ENCODE results near the gene STON2.
A peak's percentile ranks its signal among the peaks of the same experiment; 100 is the strongest.

Gene STON2

GRCh38 chr14:81301813-81302212 lies 98.3 kb downstream of the STON2 start:
- DNase-seq (ENCODE audit: low spot score) = no peak

GRCh38 chr14:81301371-81301770 lies 98.8 kb downstream of the STON2 start:
- DNase-seq (ENCODE audit: low spot score) = no peak

GRCh38 chr14:81298911-81299310 lies 101.2 kb downstream of the STON2 start:
- no peak for DNase-seq (ENCODE audit: low spot score)

GRCh38 chr14:81298122-81298521 lies 102.0 kb downstream of the STON2 start:
- no peak for DNase-seq (ENCODE audit: low spot score)

GRCh38 chr14:81295958-81296923 lies 103.9 kb downstream of the STON2 start:
- no peak for DNase-seq (ENCODE audit: low spot score)

DNA sequence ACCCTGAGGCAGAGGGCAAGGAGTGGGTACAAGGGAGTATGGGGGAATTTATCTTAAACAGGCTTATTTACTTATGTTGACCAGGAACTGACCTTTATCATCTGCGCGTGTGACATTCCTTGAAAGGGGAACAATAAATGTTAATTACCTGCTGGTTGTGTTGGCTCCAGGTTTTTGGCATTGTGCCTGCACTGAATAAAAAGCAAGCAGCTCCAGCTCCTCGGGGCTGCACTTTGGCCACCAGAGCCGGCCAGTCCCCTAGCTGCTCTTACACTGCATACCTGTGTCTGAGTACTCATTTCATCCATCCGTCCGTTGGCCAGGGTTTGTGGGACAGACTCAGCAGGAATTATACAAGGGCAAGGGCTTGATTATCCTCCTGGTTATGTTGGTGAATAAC lies 110.6 kb downstream of the STON2 start:
- DNase-seq (ENCODE audit: low spot score) = no peak

- no peak for DNase-seq (ENCODE audit: low spot score)
Measured at GRCh38 chr14:81286574-81287370, 113.4 kb downstream of the STON2 start.

DNA sequence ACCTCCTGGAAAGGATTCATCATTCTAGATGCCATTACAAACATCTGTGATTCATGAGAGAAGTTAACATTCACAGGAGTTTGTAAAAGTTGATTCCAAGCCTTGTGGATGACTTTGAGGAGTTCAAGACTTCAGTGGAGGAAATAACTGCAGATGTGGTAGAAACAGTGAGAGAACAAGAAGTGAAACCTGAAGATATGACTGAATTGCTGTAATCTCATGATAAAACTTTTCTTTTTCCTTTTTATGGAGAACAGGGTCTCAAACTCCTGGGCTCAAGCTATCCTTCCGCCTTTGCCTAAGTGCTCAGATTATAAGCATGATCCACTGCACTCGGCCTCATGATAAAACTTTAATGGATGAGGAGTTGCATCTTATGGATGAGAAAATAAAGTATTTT lies 114.9 kb downstream of the STON2 start:
- DNase-seq (ENCODE audit: low spot score) = no peak

- DNase-seq (ENCODE audit: low spot score) = no peak
Measured at GRCh38 chr14:81281332-81281731, 118.8 kb downstream of the STON2 start.

DNA sequence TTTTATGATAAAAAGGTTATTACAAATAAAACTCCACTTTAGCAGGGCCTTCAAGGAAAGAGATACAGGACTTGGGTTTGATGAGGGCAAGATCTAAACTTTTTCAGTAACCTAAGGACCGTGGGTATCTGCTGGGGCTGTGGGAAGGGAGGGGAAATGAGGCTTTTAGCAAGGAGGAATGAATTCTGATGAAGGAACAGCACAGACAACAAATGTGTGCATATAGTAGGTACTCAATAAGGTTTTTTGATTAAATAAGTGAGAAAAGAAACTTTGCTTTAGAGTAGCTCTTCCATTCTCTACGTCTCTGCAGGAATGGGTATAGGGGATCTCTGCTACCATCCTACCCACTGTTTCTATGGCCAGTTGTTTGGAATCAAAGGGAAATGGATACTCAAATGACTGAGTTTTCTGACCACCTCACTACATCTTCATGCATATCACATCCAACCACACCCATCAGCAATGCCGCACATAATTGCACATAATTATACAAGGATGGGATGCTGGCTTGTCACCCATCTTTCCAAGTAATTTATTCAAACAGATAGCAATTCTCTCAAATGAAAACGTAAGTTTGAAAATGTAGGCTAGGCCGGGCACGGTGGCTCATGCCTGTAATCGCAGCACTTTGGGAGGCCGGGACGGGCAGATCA lies 119.9 kb downstream of the STON2 start:
- DNase-seq (ENCODE audit: low spot score) = no peak

GRCh38 chr14:81277096-81277495 lies 123.0 kb downstream of the STON2 start:
- DNase-seq (ENCODE audit: low spot score) = no peak

DNA sequence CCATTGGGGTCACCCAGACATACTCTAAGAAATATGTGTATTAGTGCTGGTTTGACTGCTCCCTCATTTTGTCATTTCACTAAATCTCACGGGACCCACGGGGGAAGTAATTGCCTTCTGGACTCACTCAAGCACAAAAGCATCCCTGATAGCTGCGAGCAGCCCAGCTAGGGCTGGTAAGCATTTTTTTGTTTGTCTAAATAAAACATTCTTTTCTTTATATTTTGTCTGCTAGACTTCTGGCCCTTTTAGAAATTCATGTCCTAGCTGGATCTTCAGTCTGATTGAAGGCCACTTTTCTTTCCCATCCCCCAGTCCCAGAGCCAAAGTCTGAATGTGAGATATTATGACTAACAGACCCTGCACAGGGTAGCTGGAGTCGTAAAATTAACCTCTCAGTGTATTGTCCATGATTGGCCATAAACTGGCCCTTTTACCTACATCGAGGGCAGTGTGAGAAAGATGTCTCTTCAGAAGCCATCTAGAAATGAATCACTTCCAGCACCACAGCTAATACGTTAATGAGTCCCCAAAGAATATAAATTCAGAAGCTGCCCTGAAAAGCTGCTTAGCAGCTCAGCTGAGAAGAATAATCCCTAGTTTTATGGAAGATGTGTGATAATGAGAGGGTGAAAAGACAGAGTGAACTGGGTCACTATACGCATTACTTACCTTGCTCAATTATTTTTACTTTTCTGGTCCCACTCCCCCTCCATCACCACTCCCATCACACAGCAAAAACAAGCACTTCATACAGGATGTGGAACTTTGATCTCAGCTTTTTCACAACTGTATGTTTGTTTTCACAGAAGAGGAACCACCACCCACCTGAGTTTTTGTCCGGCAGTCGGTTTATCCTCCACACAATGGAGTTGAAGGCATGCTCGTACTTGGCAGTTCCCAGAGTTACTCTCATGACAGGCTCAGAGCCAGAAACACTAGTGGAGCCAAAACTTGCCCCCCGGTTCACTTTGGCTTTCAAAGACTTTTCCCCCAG lies 123.8 kb downstream of the STON2 start:
- DNase-seq (ENCODE audit: low spot score) = no peak

DNA sequence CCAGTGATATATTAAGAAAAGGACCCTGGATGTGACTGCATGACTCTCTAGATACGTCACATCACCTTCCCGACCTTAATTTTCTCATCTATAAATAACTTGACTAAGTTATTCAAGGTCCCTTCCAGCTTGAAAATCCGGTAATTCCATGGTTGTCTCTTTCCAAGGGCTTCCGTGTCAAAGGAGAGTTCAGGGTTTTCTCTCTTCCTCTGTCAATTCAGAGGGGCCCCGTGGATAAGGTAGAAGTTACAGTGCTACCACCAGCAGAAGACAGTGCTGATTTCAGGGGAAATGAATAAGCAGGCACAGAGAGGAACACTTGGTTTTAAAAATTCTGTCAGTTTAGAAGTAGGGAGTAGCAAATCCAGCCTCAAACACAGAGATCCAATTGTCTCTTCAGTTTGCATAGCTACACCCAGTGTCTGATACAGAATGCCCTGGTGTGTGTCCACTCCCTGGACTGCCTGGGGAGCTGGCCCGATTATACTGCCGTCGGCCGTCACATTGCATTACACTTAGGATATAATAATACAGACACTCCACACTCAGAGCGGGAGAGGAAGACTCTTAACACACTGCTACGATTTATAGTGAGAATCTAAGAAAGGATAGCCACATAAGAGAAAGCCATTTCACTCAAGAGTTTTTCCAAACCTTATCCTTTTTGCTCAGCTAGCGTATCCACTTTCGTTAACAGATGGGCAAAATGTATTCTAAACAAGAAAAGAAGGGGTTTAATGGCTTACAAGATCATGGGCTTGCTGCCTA lies 124.6 kb downstream of the STON2 start:
- no peak for DNase-seq (ENCODE audit: low spot score)

DNA sequence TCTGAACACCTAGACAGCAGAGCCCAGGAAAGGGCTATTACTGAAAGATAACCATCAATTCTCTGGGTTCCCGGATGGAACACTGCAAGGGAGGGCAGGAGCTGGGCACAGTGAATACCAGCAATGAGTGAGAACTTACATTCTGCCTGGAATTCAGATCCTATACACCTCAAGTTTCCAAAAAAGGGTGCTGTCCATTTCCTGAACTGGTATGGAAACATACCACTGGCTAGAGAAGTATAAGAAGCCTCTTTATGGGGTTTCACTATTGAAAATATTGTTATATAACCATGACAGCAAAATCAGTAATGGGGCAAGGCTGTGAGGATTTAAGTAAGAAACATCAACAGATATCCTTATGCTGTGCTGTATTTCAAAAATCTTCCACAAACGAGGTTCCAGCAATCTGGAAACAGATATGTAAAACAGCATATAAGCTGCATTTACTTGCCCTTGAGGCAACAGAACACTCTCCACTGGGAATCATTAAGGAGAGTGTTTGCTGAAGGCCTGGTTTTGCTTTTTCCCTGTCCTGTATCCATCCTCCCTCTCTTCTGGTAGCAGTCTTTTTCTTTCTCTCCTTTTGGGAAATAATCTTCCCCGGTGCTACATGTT lies 126.1 kb downstream of the STON2 start:
- no peak for DNase-seq (ENCODE audit: low spot score)

- DNase-seq (ENCODE audit: low spot score) = no peak
Measured at GRCh38 chr14:81273521-81273920, 126.6 kb downstream of the STON2 start.

DNA sequence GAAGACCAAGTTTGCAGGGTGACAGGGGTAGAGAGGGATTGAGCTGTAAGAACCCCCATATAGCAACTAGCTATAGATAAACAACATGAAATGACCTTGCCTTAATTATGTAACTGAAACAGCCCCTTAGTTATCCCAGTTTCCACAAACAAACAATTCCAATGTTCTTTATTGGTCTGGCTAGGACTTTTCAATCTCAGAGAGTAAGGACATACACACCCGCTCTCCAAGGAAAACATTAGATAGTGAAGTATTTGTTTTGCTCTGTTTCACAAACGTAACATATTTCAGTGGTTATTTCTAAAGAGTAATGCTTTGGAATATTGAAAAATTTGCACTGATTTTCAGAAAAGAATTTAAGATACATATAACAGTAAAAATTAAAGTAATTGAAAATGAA lies 127.8 kb downstream of the STON2 start:
- no peak for DNase-seq (ENCODE audit: low spot score)

DNA sequence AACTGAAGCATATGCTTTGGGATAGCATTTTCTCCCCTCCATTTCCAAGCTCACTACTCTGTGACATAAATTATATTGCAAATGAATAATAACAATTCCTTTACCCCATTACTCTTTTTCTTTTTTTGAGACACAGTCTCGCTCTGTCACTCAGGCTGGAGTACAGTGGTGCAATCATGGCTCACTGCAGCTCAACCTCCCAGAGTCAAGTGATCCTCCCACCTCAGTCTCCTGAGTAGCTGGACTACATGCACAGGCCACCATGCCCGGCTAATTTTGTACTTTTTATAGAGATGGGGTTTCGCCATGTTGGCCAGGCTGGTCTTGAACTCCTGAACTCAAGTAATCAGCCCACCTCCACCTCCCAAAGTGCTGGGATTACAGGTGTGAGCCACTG lies 130.1 kb downstream of the STON2 start:
- DNase-seq (ENCODE audit: low spot score) = no peak

- peak; percentile 45 for DNase-seq (ENCODE audit: low spot score)
Measured at GRCh38 chr14:81269100-81269978, 130.8 kb downstream of the STON2 start.

- no peak for DNase-seq (ENCODE audit: low spot score)
Measured at GRCh38 chr14:81268016-81268416, 132.1 kb downstream of the STON2 start.
